ENCODE results near the gene AASDH.

Gene AASDH

GRCh38 chr4:56315543-56315942 is 71.7 kb downstream of the AASDH start:
- DNase-seq = no peak

GRCh38 chr4:56315041-56315440 is 72.2 kb downstream of the AASDH start:
- no peak for DNase-seq

- no peak for DNase-seq
Measured at GRCh38 chr4:56314207-56314915, 72.9 kb downstream of the AASDH start.

- DNase-seq = no peak
Measured at GRCh38 chr4:56313132-56313531, 74.2 kb downstream of the AASDH start.

GRCh38 chr4:56311299-56311975 is 75.9 kb downstream of the AASDH start:
- no peak for DNase-seq

GRCh38 chr4:56310401-56311125 is 76.7 kb downstream of the AASDH start:
- DNase-seq = no peak

- no peak for DNase-seq
Measured at GRCh38 chr4:56308384-56308783, 78.9 kb downstream of the AASDH start.

- DNase-seq = peak; percentile 9
Measured at GRCh38 chr4:56307423-56307822, 79.9 kb downstream of the AASDH start.

- DNase-seq = no peak
Measured at GRCh38 chr4:56305390-56305789, 81.9 kb downstream of the AASDH start.

GRCh38 chr4:56303921-56304320 is 83.4 kb downstream of the AASDH start:
- DNase-seq = no peak

- no peak for DNase-seq
Measured at GRCh38 chr4:56302760-56303159, 84.5 kb downstream of the AASDH start.

GRCh38 chr4:56301997-56302496 is 85.2 kb downstream of the AASDH start:
- DNase-seq = no peak

GRCh38 chr4:56301181-56301996 is 85.9 kb downstream of the AASDH start:
- peak; percentile 84 for DNase-seq

- DNase-seq = no peak
Measured at GRCh38 chr4:56298236-56298635, 89.1 kb downstream of the AASDH start.

GRCh38 chr4:56297776-56298175 is 89.5 kb downstream of the AASDH start:
- DNase-seq = no peak

GRCh38 chr4:56296526-56296925 is 90.8 kb downstream of the AASDH start:
- DNase-seq = no peak

GRCh38 chr4:56293121-56293520 is 94.2 kb downstream of the AASDH start:
- DNase-seq = no peak

- DNase-seq = no peak
Measured at GRCh38 chr4:56289934-56290333, 97.4 kb downstream of the AASDH start.

- DNase-seq = no peak
Measured at GRCh38 chr4:56288663-56289062, 98.6 kb downstream of the AASDH start.
